ENCODE results near the gene LMO2.

DNA sequence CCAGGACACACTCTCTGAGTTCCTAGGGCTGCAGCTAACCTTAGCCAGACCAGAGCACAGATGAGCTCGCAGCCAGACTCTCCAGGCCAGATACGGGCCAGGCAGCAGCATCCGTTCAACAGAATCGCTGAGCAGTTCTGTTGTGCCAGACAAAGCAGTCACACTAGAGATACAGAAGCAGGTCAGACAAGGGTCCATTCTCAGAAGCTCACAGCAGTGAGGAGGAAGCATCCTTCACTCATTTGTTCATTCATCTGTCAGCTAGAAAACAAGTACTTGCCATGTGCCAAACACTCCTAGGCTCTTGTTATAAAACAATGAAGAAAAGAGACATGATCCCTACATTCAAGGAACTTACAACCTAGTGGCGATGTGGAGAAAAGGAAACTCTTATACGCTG lies 2.6 kb downstream of the LMO2 start:
- TF ChIP-seq, protein P1, sequence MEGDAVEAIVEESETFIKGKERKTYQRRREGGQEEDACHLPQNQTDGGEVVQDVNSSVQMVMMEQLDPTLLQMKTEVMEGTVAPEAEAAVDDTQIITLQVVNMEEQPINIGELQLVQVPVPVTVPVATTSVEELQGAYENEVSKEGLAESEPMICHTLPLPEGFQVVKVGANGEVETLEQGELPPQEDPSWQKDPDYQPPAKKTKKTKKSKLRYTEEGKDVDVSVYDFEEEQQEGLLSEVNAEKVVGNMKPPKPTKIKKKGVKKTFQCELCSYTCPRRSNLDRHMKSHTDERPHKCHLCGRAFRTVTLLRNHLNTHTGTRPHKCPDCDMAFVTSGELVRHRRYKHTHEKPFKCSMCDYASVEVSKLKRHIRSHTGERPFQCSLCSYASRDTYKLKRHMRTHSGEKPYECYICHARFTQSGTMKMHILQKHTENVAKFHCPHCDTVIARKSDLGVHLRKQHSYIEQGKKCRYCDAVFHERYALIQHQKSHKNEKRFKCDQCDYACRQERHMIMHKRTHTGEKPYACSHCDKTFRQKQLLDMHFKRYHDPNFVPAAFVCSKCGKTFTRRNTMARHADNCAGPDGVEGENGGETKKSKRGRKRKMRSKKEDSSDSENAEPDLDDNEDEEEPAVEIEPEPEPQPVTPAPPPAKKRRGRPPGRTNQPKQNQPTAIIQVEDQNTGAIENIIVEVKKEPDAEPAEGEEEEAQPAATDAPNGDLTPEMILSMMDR (IDR thresholded peaks at IDR 0.05; ENCODE audit: low read length) = no peak
- TF ChIP-seq EZH2phosphoT487 (IDR thresholded peaks at IDR 0.05; ENCODE audit: low read length) (no peak), EZH2 (optimal IDR thresholded peaks at IDR 0.05; ENCODE audit: low read depth, low read length) (no peak)

Measured in MM.1S (cell line).